ENCODE results near the gene TNPO1.

- TF ChIP-seq CTCF (IDR thresholded peaks at IDR 0.05): no peak
- TF ChIP-seq POLR2AphosphoS5 (IDR thresholded peaks at IDR 0.05): no peak
Measured at GRCh38 chr5:72784129-72784528, 32.3 kb upstream of the TNPO1 start.
